ENCODE results near the gene RNF182. TPM values are rescaled to one million over a fixed set of nuclear protein-coding genes. Genes with fewer than 3 reads are reported as not detected.

The RNF182 gene
- total and polyA plus RNA-seq, 9 of the 15 experiments (the other 6 are each of a cell fraction or from before 2014, with no cell fraction given): 12.8 to 22.8 (median 17.5) TPM

DNA sequence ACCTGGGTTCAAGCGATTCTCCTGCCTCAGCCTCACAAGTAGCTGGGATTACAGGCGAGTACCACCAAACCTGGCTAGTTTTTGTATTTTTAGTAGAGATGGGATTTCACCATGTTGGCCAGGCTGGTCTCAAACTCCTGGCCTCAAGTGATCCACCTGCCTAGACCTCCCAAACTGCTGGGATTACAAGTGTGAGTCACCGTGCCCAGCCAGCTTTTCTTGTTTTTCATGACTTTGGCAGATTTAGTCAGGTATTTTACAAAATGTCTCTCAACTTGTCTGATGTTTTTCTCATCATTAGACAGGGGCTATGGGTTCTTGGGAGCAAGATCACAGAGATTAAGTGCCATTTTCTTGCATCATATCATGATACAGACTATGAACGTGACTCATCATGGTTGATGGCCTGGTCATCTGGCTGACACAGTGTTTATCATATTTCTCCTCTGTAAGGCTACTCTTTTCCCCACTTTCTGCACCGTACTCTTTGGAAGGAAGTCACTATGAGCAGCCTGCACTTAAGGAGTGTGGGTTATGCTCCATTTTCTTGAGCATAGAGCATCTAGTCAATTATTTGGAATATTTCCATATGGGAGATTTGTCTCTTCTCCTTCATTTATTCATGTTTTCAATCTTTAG, 67.8 kb downstream of the RNF182 start (continued):
- peak; percentile 35 for TF ChIP-seq CXXC5 (CRISPR knock-in tag; IDR thresholded peaks at IDR 0.05)
- TF ChIP-seq ZNF12 (CRISPR knock-in tag; IDR thresholded peaks at IDR 0.05): no peak
- TF ChIP-seq, protein P1, sequence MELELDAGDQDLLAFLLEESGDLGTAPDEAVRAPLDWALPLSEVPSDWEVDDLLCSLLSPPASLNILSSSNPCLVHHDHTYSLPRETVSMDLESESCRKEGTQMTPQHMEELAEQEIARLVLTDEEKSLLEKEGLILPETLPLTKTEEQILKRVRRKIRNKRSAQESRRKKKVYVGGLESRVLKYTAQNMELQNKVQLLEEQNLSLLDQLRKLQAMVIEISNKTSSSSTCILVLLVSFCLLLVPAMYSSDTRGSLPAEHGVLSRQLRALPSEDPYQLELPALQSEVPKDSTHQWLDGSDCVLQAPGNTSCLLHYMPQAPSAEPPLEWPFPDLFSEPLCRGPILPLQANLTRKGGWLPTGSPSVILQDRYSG (tag; conservative IDR thresholded peaks at IDR 0.05; ENCODE audit: low read depth): peak; percentile 83; the same call in 1 of the 2 replicates
- 0 out of 2 replicates have a peak, but pooled peaks have one; percentile 35 for TF ChIP-seq ZKSCAN8 (CRISPR knock-in tag; IDR thresholded peaks at IDR 0.05)
- TF ChIP-seq NFE2 (IDR thresholded peaks at IDR 0.05; ENCODE audit: low read depth): peak; percentile 95
- TF ChIP-seq PTRF (tag; IDR thresholded peaks at IDR 0.05): peak; percentile 51
- TF ChIP-seq, protein P2, sequence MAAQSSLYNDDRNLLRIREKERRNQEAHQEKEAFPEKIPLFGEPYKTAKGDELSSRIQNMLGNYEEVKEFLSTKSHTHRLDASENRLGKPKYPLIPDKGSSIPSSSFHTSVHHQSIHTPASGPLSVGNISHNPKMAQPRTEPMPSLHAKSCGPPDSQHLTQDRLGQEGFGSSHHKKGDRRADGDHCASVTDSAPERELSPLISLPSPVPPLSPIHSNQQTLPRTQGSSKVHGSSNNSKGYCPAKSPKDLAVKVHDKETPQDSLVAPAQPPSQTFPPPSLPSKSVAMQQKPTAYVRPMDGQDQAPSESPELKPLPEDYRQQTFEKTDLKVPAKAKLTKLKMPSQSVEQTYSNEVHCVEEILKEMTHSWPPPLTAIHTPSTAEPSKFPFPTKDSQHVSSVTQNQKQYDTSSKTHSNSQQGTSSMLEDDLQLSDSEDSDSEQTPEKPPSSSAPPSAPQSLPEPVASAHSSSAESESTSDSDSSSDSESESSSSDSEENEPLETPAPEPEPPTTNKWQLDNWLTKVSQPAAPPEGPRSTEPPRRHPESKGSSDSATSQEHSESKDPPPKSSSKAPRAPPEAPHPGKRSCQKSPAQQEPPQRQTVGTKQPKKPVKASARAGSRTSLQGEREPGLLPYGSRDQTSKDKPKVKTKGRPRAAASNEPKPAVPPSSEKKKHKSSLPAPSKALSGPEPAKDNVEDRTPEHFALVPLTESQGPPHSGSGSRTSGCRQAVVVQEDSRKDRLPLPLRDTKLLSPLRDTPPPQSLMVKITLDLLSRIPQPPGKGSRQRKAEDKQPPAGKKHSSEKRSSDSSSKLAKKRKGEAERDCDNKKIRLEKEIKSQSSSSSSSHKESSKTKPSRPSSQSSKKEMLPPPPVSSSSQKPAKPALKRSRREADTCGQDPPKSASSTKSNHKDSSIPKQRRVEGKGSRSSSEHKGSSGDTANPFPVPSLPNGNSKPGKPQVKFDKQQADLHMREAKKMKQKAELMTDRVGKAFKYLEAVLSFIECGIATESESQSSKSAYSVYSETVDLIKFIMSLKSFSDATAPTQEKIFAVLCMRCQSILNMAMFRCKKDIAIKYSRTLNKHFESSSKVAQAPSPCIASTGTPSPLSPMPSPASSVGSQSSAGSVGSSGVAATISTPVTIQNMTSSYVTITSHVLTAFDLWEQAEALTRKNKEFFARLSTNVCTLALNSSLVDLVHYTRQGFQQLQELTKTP (IDR thresholded peaks at IDR 0.05; ENCODE audit: low read depth in 1 of 2, partially characterized antibody in 2 of 2): peak in 1 of 2 experiments; percentile 78
- TF ChIP-seq, protein P3, sequence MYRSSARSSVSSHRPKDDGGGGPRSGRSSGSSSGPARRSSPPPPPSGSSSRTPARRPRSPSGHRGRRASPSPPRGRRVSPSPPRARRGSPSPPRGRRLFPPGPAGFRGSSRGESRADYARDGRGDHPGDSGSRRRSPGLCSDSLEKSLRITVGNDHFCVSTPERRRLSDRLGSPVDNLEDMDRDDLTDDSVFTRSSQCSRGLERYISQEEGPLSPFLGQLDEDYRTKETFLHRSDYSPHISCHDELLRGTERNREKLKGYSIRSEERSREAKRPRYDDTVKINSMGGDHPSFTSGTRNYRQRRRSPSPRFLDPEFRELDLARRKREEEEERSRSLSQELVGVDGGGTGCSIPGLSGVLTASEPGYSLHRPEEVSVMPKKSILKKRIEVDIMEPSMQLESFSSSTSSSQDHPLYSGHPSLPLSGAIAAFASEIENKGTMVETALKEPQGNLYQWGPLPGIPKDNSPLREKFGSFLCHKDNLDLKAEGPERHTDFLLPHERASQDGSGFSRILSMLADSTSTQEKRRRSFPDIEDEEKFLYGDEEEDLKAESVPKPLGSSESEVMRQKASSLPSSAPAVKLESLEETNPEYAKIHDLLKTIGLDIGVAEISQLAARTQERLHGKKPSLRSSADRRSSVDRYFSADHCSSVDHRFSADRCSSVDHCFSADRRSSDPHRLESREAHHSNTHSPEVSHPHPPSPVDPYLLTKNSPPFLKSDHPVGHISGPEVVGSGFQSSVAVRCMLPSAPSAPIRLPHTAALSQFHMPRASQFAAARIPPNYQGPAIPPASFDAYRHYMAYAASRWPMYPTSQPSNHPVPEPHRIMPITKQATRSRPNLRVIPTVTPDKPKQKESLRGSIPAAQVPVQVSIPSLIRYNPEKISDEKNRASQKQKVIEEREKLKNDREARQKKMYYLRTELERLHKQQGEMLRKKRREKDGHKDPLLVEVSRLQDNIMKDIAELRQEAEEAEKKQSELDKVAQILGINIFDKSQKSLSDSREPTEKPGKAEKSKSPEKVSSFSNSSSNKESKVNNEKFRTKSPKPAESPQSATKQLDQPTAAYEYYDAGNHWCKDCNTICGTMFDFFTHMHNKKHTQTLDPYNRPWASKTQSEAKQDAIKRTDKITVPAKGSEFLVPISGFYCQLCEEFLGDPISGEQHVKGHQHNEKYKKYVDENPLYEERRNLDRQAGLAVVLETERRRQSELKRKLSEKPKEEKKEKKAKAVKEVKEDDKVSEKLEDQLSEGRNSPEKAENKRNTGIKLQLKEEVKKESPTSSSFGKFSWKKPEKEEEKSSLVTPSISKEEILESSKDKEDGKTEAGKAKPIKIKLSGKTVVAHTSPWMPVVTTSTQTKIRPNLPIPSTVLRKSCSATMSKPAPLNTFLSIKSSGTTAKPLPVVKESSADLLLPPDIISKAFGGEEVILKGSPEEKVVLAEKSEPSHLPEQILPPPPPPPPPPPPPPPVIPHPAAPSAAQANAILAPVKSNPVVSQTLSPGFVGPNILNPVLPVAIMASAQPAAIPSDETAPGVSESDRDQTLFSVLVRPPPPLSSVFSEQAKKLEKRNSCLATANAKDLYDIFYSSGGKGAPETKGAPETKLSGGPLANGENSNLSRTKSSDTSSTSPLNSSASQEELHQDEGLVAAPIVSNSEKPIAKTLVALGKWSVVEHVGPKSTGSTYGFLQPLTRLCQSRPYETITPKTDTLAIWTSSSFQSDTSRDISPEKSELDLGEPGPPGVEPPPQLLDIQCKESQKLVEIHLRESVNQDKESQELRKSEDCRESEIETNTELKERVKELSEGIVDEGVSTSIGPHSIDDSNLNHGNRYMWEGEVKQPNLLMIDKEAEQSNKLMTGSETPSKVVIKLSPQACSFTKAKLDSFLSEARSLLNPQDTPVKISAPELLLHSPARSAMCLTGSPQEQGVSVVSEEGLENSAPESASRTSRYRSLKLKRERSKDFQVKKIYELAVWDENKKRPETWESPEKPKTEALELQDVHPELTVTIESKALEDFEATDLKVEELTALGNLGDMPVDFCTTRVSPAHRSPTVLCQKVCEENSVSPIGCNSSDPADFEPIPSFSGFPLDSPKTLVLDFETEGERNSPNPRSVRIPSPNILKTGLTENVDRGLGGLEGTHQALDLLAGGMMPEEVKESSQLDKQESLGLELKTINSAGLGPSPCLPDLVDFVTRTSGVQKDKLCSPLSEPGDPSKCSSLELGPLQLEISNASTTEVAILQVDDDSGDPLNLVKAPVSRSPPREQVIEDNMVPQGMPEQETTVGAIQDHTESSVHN (IDR thresholded peaks at IDR 0.05; ENCODE audit: borderline replicate concordance in 1 of 2, low read depth in 1 of 2): peak in 1 of 2 experiments; percentile 98; a peak in 2 of 4 replicates
- 0 out of 4 replicates have a peak, but pooled peaks of 1 of the 2 experiments have one; percentile 16 for TF ChIP-seq MAZ (CRISPR knock-in tag; conservative IDR thresholded peaks at IDR 0.05 in 1 of 2, IDR thresholded peaks at IDR 0.05 in 1 of 2)
- TF ChIP-seq TBP (optimal IDR thresholded peaks at IDR 0.05; ENCODE audit: low read depth, low read length): peak; percentile 35
- peak; percentile 25; the same call in 1 of the 2 replicates for TF ChIP-seq GABPA (tag; conservative IDR thresholded peaks at IDR 0.05; ENCODE audit: low read depth)
- no peak for TF ChIP-seq ZNF764 (CRISPR knock-in tag; IDR thresholded peaks at IDR 0.05; ENCODE audit: low read depth)
- TF ChIP-seq HOXB6 (CRISPR knock-in tag; IDR thresholded peaks at IDR 0.05; ENCODE audit: borderline replicate concordance): no peak
